HG03342 (cell line): ENCODE data around the gene CD151.

Source experiments
- ATAC-seq: cut with Tn5 transposase; IDR thresholded peaks from one replicate; pipeline ENCODE4 v1.9.1; 2021; ENCODE audit warnings: mild to moderate bottlenecking, moderate library complexity; ENCODE audit not compliant: unreplicated experiment

The CD151 gene

GRCh38 chr11:841981-842369, 9.2 kb downstream of the CD151 start:
- no peak for ATAC-seq

GRCh38 chr11:842370-843002, 9.7 kb downstream of the CD151 start, which contains the start of the genes POLR2L and TSPAN4:
Gene POLR2L (minus strand): TSS chr11:842529. CDS start chr11:842508, 21 bp downstream.
Gene TSPAN4 (plus strand): TSS chr11:842852. CDS start chr11:850305, 7,453 bp downstream.
- peak; percentile 54 for ATAC-seq

GRCh38 chr11:843086-843734, 10.5 kb downstream of the CD151 start:
- ATAC-seq, result no peak

GRCh38 chr11:843818-844692, 11.3 kb downstream of the CD151 start:
- ATAC-seq, result no peak

- ATAC-seq, result no peak
These were observed 12.2 kb downstream of the CD151 start for GRCh38 chr11:844693-845644.

DNA sequence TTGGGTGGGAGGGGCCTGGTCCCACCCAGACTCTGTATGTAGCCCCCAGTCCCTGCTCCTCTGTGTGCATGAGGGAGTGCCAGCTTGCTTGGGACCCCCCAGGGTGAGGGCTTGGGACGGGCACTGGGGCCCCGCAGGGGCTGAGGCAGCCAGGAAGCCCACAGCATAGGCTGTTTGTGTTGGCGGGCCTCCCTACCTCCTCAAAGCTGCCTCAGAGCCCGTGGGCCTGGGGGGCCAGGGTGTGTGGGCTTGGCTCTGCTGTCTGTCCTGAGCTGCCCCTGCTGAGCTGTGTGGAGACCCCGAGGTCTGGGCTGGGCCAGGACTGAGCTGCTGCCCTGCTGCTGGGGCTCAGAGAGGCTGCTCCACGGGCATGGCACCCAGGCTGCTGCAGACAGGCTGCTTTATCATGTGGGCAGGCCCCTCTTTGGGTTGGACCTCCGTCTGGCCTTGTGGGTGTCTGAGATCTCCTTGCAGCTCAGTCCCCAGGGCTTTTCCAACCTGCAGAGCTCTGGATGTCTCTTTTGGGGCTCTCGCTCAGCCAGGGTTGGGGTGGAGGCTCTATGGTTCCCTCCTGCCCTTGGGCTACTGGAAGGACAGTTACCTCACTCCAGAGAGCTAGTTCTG, 13.2 kb downstream of the CD151 start:
- no peak for ATAC-seq

DNA sequence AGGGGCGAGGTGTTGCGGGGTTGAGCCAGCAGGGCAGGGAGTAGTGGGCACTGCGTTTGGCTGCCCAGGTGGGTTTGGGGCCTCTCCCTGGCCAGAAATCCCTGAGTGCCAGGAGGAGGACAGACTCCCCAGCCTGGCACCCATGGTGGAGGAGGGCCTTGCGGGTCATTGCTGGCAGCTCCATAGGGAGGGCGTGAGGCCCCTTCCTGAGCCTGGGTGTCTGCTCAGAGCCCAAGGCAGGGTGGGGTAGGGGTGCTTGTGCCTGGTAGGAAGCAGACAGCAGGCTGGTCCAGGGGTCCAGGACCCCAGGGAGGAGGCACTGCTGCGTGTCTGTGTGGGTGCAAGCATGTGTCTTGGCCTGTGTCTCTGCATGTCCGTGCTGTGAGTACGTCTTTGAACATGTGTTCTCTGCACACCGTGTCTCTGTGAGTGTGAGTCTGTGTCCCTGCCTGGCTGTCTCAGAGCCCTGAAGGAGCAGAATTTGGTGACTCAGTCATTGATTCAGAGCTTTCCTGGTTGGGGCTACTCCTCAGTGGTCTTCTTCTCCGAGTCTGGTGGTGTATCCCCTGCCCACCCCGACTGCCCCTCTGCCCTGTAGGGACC, 13.8 kb downstream of the CD151 start:
- ATAC-seq, result no peak

GRCh38 chr11:847876-848275, 15.1 kb downstream of the CD151 start:
- ATAC-seq, result no peak

- ATAC-seq, result no peak
These were observed 15.7 kb downstream of the CD151 start for GRCh38 chr11:848380-848931.

DNA sequence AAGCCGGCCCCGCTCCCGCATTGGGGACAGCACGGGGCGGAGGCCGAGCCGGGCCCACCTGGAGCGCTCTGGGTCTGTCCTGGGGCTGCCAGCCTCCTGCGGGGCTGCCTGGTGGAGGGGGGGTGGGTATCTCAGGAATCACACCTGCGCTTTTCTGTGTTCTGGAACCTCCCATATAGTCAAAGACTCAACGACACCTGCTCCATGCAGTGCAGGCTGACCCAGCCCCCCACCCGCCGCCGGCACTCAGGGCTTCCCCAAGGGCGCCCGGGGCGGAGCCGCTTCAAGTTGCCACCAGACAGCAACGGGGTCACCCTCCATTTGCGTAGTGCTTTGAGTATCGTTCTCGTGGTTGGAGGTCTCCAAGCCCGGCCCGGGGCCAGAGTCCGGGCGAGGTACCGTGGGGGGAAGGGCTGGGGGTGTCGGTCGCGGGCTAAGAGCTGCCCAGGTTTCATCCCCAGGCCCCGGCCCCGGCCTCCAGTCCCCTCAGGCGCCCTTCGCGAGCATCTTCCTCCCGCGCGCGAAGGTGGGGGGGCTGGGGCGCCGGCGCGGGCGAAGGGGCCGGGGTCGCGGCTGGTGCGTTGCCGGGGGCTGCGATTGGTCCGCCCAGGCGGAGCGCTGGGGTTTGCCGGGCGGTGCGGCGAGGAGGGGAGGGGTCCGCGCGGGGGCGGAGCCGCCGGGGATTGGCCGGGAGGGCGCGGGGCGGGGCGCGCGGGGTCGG, 16.5 kb downstream of the CD151 start:
- no peak for ATAC-seq

GRCh38 chr11:849951-850774, 17.4 kb downstream of the CD151 start:
- ATAC-seq, result no peak

GRCh38 chr11:850775-851763, 18.3 kb downstream of the CD151 start:
- ATAC-seq, result no peak

GRCh38 chr11:852762-853161, 20.0 kb downstream of the CD151 start:
- ATAC-seq, result no peak

GRCh38 chr11:853682-854448, 21.1 kb downstream of the CD151 start:
- ATAC-seq, result no peak

GRCh38 chr11:854601-855329, 22.0 kb downstream of the CD151 start:
- ATAC-seq, result no peak
